ENCODE data around the gene RAB11FIP4.

DNA sequence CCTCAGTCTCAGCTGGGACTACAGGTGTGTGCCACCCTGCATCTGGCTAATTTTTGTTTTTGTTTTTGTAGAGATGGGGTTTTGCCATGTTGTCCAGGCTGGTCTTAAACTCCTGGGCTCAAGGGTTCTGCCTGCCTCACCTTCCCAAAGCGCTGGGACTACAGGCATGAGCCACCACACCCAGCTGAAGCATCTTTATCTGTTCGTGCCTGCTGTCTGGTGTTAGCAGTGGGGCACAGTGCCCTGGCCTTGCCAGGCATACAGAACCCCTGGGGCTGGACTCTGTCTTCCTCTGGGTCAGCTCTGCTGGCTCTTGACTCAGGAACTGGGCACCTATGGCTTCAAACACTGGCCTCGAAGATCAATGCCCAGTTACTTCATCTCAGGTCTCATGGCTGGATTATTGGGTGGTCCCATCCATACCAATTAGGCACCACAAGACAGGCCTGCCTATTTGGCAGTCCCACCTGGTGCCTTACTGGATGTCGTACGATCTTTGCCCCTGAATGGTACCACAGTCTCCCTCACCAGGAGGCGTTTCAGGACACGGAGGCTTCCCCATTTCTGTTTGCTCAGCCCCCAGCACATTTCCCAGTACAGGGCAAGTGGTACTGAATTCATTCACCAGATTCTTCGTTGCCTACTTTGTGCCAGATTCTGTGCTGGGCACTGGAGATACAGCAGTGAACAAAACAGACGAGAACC is 99.3 kb downstream of the RAB11FIP4 start:
- TF ChIP-seq EZH2 (IDR thresholded peaks at IDR 0.05) (no peak), POLR2AphosphoS5 (IDR thresholded peaks at IDR 0.05; ENCODE audit: borderline replicate concordance, low read depth, low read length) (no peak)

All from SK-N-MC (cell line).